ENCODE results near the gene NBEAL2. TPM values are rescaled to one million over a fixed set of nuclear protein-coding genes. Genes with fewer than 3 reads are reported as not detected.

Gene NBEAL2
- 154 and 168 TPM in 2 replicates for total RNA-seq (2014; rRNA removed; shearing (Covaris generic))

GRCh38 chr3:46978985-46979944 is at the start of gene NBEAL2:
TSS of gene NBEAL2 (plus strand) at chr3:46979666. CDS start at chr3:46979862, 196 bp downstream.
- peak; percentile 86 for DNase-seq (ENCODE audit: low spot score)

GRCh38 chr3:46930166-46930944 is 49.1 kb upstream of the NBEAL2 start:
- no peak for DNase-seq (ENCODE audit: low spot score)

GRCh38 chr3:46930945-46931403 is 48.5 kb upstream of the NBEAL2 start:
- no peak for DNase-seq (ENCODE audit: low spot score)

- peak; percentile 63 for DNase-seq (ENCODE audit: low spot score)
These were observed 47.7 kb upstream of the NBEAL2 start for GRCh38 chr3:46931631-46932331.

- DNase-seq (ENCODE audit: low spot score), result no peak
These were observed 46.8 kb upstream of the NBEAL2 start for GRCh38 chr3:46932455-46933225.

GRCh38 chr3:46933261-46933660 is 46.2 kb upstream of the NBEAL2 start:
- DNase-seq (ENCODE audit: low spot score), result no peak

- DNase-seq (ENCODE audit: low spot score), result no peak
These were observed 45.4 kb upstream of the NBEAL2 start for GRCh38 chr3:46934072-46934471.

GRCh38 chr3:46934498-46935167 is 44.8 kb upstream of the NBEAL2 start:
- DNase-seq (ENCODE audit: low spot score), result no peak

GRCh38 chr3:46935168-46935858 is 44.2 kb upstream of the NBEAL2 start:
- DNase-seq (ENCODE audit: low spot score), result peak; percentile 81

GRCh38 chr3:46935989-46936558 is 43.4 kb upstream of the NBEAL2 start:
- no peak for DNase-seq (ENCODE audit: low spot score)

GRCh38 chr3:46936733-46937250 is 42.7 kb upstream of the NBEAL2 start:
- no peak for DNase-seq (ENCODE audit: low spot score)

GRCh38 chr3:46938118-46938517 is 41.3 kb upstream of the NBEAL2 start:
- no peak for DNase-seq (ENCODE audit: low spot score)

- no peak for DNase-seq (ENCODE audit: low spot score)
These were observed 39.7 kb upstream of the NBEAL2 start for GRCh38 chr3:46939578-46940445.

GRCh38 chr3:46942076-46942475 is 37.4 kb upstream of the NBEAL2 start:
- DNase-seq (ENCODE audit: low spot score), result no peak

- no peak for DNase-seq (ENCODE audit: low spot score)
These were observed 36.8 kb upstream of the NBEAL2 start for GRCh38 chr3:46942481-46943236.

- DNase-seq (ENCODE audit: low spot score), result peak; percentile 70
These were observed 36.0 kb upstream of the NBEAL2 start for GRCh38 chr3:46943237-46944187.
